ENCODE measurements around the gene SUN3. TPM values are rescaled to one million over a fixed set of nuclear protein-coding genes. Genes with fewer than 3 reads are reported as not detected.
A peak's percentile ranks its signal among the peaks of the same experiment; 100 is the strongest.
"Not testable (repeated sequence)": the region's sequence is repeated elsewhere in the genome, so short reads cannot be mapped to it uniquely, and the experiment has no call there.

The SUN3 gene
- total RNA-seq, 1 donor = not detected

DNA sequence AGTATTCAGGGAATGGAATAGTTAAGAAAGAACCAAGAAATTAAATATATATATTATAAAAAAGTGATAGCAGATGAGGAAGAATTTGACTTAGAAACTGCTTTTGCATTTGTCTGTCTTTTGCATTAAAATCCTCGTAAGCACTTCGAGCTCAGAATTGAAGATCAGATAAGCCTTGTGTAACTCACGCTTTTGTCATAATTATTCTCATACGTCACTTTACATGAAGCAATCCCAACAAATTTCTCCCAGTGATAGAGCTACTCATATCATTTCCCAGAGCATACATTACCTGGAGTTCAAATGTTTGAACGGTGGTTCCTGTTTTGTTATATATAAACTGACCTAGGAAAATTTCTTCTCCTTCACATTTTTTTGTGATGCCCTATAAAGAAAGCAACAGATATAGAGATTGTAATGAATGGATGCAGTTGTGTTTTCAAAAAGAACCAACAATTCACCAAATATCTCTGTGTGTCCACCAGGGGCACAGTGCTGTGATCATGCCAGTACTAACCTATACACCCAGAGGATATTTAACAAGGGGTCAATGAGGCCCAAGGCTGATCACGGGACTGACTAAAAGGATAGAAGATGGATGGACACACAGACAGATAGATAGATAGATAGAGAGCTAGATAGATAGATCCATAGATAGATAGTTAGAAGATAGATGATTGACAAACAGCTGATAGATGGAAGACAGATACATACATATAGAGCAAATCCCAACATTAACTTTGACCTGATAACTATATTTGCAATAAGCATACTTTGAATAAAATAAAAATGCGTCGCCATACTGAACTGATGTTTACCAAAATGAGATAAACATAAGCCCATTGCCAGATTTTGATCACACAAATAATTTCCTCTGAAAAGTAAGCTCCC lies 40.2 kb downstream of the SUN3 start:
- DNase-seq (ENCODE audit: low read depth) = no peak
- TF ChIP-seq, protein P1, sequence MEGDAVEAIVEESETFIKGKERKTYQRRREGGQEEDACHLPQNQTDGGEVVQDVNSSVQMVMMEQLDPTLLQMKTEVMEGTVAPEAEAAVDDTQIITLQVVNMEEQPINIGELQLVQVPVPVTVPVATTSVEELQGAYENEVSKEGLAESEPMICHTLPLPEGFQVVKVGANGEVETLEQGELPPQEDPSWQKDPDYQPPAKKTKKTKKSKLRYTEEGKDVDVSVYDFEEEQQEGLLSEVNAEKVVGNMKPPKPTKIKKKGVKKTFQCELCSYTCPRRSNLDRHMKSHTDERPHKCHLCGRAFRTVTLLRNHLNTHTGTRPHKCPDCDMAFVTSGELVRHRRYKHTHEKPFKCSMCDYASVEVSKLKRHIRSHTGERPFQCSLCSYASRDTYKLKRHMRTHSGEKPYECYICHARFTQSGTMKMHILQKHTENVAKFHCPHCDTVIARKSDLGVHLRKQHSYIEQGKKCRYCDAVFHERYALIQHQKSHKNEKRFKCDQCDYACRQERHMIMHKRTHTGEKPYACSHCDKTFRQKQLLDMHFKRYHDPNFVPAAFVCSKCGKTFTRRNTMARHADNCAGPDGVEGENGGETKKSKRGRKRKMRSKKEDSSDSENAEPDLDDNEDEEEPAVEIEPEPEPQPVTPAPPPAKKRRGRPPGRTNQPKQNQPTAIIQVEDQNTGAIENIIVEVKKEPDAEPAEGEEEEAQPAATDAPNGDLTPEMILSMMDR (IDR thresholded peaks at IDR 0.05; ENCODE audit: insufficient read depth, low read length) = peak; percentile 55
- no peak overlapping the region for H3K4me3 ChIP-seq (ENCODE audit: low read depth, low read length)

GRCh38 chr7:47982610-47983009 lies 46.3 kb downstream of the SUN3 start:
- TF ChIP-seq, protein P1 (IDR thresholded peaks at IDR 0.05; ENCODE audit: insufficient read depth, low read length) = no peak
- no peak for DNase-seq (ENCODE audit: low read depth)
- no peak overlapping the region for H3K4me3 ChIP-seq (ENCODE audit: low read depth, low read length)

DNA sequence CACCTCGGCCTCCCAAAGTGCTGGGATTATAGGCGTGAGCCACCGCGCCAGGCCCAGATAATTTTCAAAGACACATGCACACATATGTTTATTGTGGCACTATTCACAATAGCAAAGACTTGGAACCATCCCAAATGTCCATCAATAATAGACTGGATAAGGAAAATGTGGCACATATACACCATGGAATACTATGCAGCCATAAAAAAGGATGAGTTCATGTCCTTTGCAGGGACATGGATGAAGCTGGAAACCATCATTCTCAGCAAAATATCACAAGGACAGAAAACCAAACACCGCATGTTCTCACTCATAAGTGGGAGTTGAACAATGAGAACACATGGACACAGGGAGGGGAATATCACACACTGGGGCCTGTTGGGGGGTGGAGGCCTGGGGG lies 48.3 kb downstream of the SUN3 start:
- not testable (repeated sequence) for DNase-seq (ENCODE audit: low read depth); H3K4me3 ChIP-seq (ENCODE audit: low read depth, low read length)

GRCh38 chr7:47979832-47980181 lies 49.1 kb downstream of the SUN3 start:
- TF ChIP-seq, protein P1 (IDR thresholded peaks at IDR 0.05; ENCODE audit: insufficient read depth, low read length) = no peak
- peak overlapping the region; percentile 95 for H3K4me3 ChIP-seq (ENCODE audit: low read depth, low read length)
- DNase-seq (ENCODE audit: low read depth) = no peak

DNA sequence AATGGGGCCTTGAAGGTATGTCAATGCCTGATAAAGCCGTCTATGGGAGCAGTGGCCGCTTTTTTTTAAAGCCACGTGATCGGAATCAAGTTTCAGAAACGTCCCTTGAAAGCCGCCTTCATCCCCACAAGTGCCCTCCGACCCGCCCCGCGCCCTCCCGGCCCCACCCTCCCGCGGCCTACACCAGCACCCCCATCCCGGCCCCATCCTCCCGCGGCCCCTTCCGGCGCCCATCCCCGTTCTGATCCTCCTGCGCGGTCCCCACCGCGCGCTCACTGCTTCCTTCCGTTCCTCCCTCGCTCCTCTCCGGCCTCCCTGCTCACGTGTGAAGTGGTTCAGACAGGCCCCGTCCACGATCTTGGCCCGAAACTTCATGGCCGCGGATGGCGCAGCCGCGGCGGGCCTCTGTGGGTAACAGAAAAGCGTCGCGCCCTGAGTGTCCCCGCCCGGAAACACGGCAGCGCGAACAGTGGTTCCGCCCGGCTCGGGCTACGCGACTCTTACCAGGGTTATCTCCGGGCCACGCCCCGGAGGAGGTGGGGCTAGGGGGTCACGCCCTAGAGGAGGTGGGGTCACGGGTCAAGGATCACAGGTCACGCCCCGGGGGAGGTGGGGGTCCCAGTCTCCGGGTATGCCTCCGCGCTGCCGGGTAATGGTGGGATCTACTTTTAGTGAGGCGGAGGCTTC lies 49.6 kb downstream of the SUN3 start, which contains the start of gene HUS1:
TSS of gene HUS1 (minus strand) at position 471 of the 687 bp plus-strand sequence. CDS start at position 375, 96 bp downstream.
- peak within 1 kb of the TSS; percentile 95 for H3K4me3 ChIP-seq (ENCODE audit: low read depth, low read length)
- TF ChIP-seq, protein P1 (IDR thresholded peaks at IDR 0.05; ENCODE audit: insufficient read depth, low read length) = no peak
- DNase-seq (ENCODE audit: low read depth) = peak; percentile 86

DNA sequence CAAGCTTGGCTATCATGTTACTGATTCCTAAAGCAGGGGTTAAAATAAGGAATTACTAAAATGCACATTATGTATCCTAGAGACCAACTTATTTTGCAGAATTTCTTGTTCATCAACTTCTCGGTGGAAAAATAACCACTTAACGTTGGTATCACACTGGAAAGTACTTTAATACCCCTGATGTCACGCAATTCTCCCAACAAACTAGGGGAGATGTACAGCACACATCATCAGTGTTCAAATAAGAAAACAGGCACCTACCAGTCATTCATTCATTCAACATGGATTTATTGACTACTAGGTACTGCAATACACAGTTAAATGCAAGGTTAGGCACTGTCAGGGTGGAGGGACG lies 50.1 kb downstream of the SUN3 start:
- TF ChIP-seq, protein P1 (IDR thresholded peaks at IDR 0.05; ENCODE audit: insufficient read depth, low read length) = no peak
- peak overlapping the region; percentile 95 for H3K4me3 ChIP-seq (ENCODE audit: low read depth, low read length)
- no peak for DNase-seq (ENCODE audit: low read depth)

DNA sequence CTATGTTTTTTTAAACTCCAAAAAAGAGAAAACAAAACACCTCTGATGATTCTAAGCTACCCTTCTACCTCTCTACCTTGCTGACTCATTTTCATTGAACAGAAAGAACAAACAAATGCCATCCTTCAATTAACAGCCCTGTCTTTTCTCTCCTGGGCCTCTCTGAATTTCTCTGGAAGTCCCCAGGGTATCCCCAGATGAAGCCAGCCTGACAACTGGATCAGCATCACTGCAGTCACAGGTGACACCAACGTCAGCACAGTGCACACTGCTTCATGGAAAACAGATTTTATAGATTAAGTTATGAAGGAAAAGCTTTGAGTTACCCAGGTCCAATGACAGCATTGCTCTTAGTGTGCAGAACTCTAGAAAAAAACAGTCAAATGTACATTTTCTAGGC lies 55.2 kb downstream of the SUN3 start:
- H3K4me3 ChIP-seq (ENCODE audit: low read depth, low read length) = no peak overlapping the region
- DNase-seq (ENCODE audit: low read depth) = no peak
- TF ChIP-seq, protein P1 (IDR thresholded peaks at IDR 0.05; ENCODE audit: insufficient read depth, low read length) = no peak
